K562 (cell line): ENCODE data around the gene MAGI2. TPM values are rescaled to one million over a fixed set of nuclear protein-coding genes. Genes with fewer than 3 reads are reported as not detected.

Experiments used
- ATAC-seq: fragments of 200-7000 bp; cut with Tn5 transposase; 3 replicates; pipeline ENCODE4 v1.9.1; 2020; ENCODE audit warnings: moderate library complexity
- BruUV-seq: library from RNA; stranded (reverse); fragments of 400-500 nt; replicated peaks from 2 replicates; lab custom pipeline; 2021; lab: Mats Ljungman, UMichigan
- CTCF ChIA-PET: fragments of 300-600 bp; formaldehyde crosslinking; extraction: SDS; loops from one replicate; lab custom pipeline; 2021; ENCODE audit warnings: low intra/inter-chr PET ratio; lab: Yijun Ruan, JAX
- POLR2A ChIA-PET: fragments of 300-600, 350-650 bp; sonication (Branson Sonifier 250); formaldehyde crosslinking; extraction: SDS; loops from one replicate; lab custom pipeline; 2021; ENCODE audit warnings: antibody characterized with exemption, inconsistent platforms; lab: Yijun Ruan, JAX
- DNase-seq, 4 experiments: peaks; one replicate each; pipeline versions ENCODE4 v3.0.0 to v3.0.0-alpha.2; 2011 to 2018; ENCODE audit warnings: low spot score in 3 of 4, mixed read lengths in 3 of 4; ENCODE audit errors: extremely low read depth in 1 of 4
- FAIRE-seq: peaks from 2 replicates; lab custom pipeline; 2011; peaks lifted over from hg19 to GRCh38; lab: Jason Lieb, UNC
- H2AFZ ChIP-seq: 2 replicates; pipeline ENCODE4 v1.6.0; 2011; ENCODE audit warnings: low read depth, low read length, control low read depth, inconsistent platforms
- H3K27ac ChIP-seq: fragments of 200-600 bp; 3 replicates; pipeline ENCODE4 v1.8.0; 2011; ENCODE audit warnings: low read depth, mild to moderate bottlenecking, control low read depth, inconsistent platforms, low read length, moderate library complexity, mixed read lengths; ENCODE audit errors: extremely low read depth
- H3K27me3 ChIP-seq, 2 experiments: fragments of 300-600 bp in 1 of 2; 2 replicates in 1 of 2; 3 replicates in 1 of 2; pipeline versions ENCODE4 v1.6.0 to v1.8.0; 2011; ENCODE audit warnings: inconsistent platforms in 2 of 2, low read length in 2 of 2, mild to moderate bottlenecking in 1 of 2, mixed read lengths in 1 of 2, moderate library complexity in 1 of 2; ENCODE audit not compliant: control insufficient read depth in 2 of 2, insufficient read depth in 2 of 2
- H3K36me3 ChIP-seq: fragments of 300-600 bp; 3 replicates; pipeline ENCODE4 v1.8.0; 2011; ENCODE audit warnings: mild to moderate bottlenecking, low read length, inconsistent platforms; ENCODE audit not compliant: control insufficient read depth, insufficient read depth
- H3K4me1 ChIP-seq, 2 experiments: fragments of 200-600 bp in 1 of 2; replicated peaks in 1 of 2; 2 replicates in 1 of 2; 3 replicates in 1 of 2; pipeline versions ENCODE4 v1.5.1 to v1.8.0; 2011; ENCODE audit warnings: inconsistent platforms in 2 of 2, low read length in 2 of 2, mild to moderate bottlenecking in 1 of 2, mixed read lengths in 1 of 2, moderate library complexity in 1 of 2; ENCODE audit not compliant: control insufficient read depth in 2 of 2, insufficient read depth in 2 of 2
- H3K4me2 ChIP-seq: 2 replicates; pipeline ENCODE4 v1.6.1; 2011; ENCODE audit warnings: low read length, control low read depth, inconsistent platforms, mixed read lengths; ENCODE audit not compliant: insufficient read depth
- H3K4me3 ChIP-seq: fragments of 200-600 bp; sonication (generic), shearing (Covaris generic); 2 replicates; pipeline ENCODE4 v1.5.1; 2016; ENCODE audit warnings: control low read depth, inconsistent platforms
- H3K79me2 ChIP-seq: fragments of 200-600 bp; 3 replicates; pipeline ENCODE4 v1.8.0; 2011; ENCODE audit warnings: low read length, inconsistent platforms; ENCODE audit not compliant: control insufficient read depth, insufficient read depth
- H3K9ac ChIP-seq, 2 experiments: 2 replicates each; pipeline versions ENCODE4 v1.6.0 to v1.6.1; 2011; ENCODE audit warnings: low read depth in 2 of 2, low read length in 2 of 2, control low read depth in 1 of 2, inconsistent platforms in 1 of 2, mild to moderate bottlenecking in 1 of 2, mixed read lengths in 1 of 2; ENCODE audit not compliant: insufficient read depth in 1 of 2
- H3K9me1 ChIP-seq: one replicate; pipeline ENCODE4 v1.6.0; 2011; ENCODE audit warnings: inconsistent platforms, mild to moderate bottlenecking, low read length, moderate library complexity; ENCODE audit not compliant: control insufficient read depth, insufficient read depth
- H3K9me3 ChIP-seq: replicated peaks from 2 replicates; pipeline ENCODE4 v1.5.1; 2011; ENCODE audit warnings: low read depth, low read length, inconsistent platforms; ENCODE audit not compliant: control insufficient read depth, insufficient read depth
- H4K20me1 ChIP-seq: replicated peaks from 2 replicates; pipeline ENCODE4 v1.6.1; 2011; ENCODE audit warnings: low read length, inconsistent platforms, mixed read lengths; ENCODE audit not compliant: control insufficient read depth, insufficient read depth
- C11orf30 ChIP-seq: fragments of 450-650 bp; IDR thresholded peaks from 2 replicates; pipeline ENCODE4 v1.6.1; 2016; ENCODE audit warnings: low read depth, mild to moderate bottlenecking
- MITF ChIP-seq: IDR thresholded peaks from 2 replicates; pipeline ENCODE4 v1.6.1; 2014; ENCODE audit warnings: antibody characterized with exemption
- MTF1 ChIP-seq: fragments of 250-450 bp; sonication (Bioruptor Pico); IDR thresholded peaks from 2 replicates; pipeline ENCODE4 v1.9.0; 2021; ENCODE audit warnings: moderate library complexity, mild to moderate bottlenecking, inconsistent platforms, borderline replicate concordance
- PHF20 ChIP-seq: fragments of 450-650 bp; IDR thresholded peaks from 2 replicates; pipeline ENCODE4 v1.6.1; 2018; ENCODE audit not compliant: partially characterized antibody
- PTBP1 ChIP-seq: fragments of 200-400 bp; formaldehyde crosslinking; IDR thresholded peaks from 2 replicates; pipeline ENCODE4 v1.6.1; 2017; ENCODE audit warnings: low read depth, low read length
- RBM39 ChIP-seq: fragments of 200-400 bp; formaldehyde crosslinking; optimal IDR thresholded peaks from 2 replicates; pipeline ENCODE3; 2018; ENCODE audit warnings: low read depth, low read length
- REST ChIP-seq, 2 experiments: fragments of 450-650 bp; formaldehyde crosslinking in 1 of 2; IDR thresholded peaks; 2 replicates each; pipeline versions ENCODE4 v1.4.0 to v1.6.1; 2014 to 2020; ENCODE audit warnings: mild to moderate bottlenecking in 2 of 2, borderline replicate concordance in 1 of 2, low read depth in 1 of 2
- ZSCAN29 ChIP-seq: fragments of 450-650 bp; IDR thresholded peaks from 2 replicates; pipeline ENCODE4 v1.6.1; 2017
- WGBS: fragments of 100-300 bp; shearing (Covaris generic); methylation state at CpG from one replicate; pipeline ENCODE4 v1.1.6; 2016; ENCODE audit warnings: low coverage, mixed read lengths; ENCODE audit not compliant: insufficient coverage; ENCODE audit errors: missing lambda C conversion rate; 5-methylcytosine and 5-hydroxymethylcytosine counted together
- in situ Hi-C: fragments of 300-500 bp; cut with MboI; formaldehyde crosslinking; loops from 4 replicates; pipeline ENCODE4 v1.15.0; 2018; ENCODE audit warnings: inconsistent platforms, mixed read lengths
- intact Hi-C: fragments of 100-400 bp; cut with micrococcal nuclease; formaldehyde crosslinking; loops from 2 replicates; pipeline ENCODE4 v1.14.2; 2022
- polyA plus RNA-seq, 8 experiments: library from polyadenylated mRNA; depleted of rRNA in 4 of 8; stranded (reverse) in 5 of 8; unstranded in 3 of 8; fragments of >200 nt; fragmentation: Nextera tagmentation in 2 of 8; fragmentation: Illumina TruSeq in 1 of 8; extraction: Ambion mirVana in 2 of 8; extraction: Trizol in 1 of 8; gene quantifications; 2 replicates each; pipeline versions ENCODE4 v1.2.1 to v1.2.3, GENCODE V29; 2011 to 2014; ENCODE audit warnings: inconsistent platforms in 1 of 8, missing spikeins in 1 of 8
- total RNA-seq, 7 experiments: library from RNA; depleted of rRNA in 6 of 7; stranded (reverse); fragments of >200 nt in 6 of 7; fragmentation: Illumina TruSeq in 2 of 7; extraction: Trizol in 2 of 7; gene quantifications; 2 replicates each; pipeline versions ENCODE4 v1.2.1 to v1.2.3, GENCODE V29; 2011 to 2021; ENCODE audit warnings: low replicate concordance in 1 of 7

Gene MAGI2
- total and polyA plus RNA-seq, 9 of the 15 experiments (the other 6 are each of a cell fraction or from before 2014, with no cell fraction given) = 0.27 to 1.4 (median 0.70) TPM

- Histone ChIP-seq H3K27me3 (no peaks in the 10 kb centered on the region), H3K27ac (no peak overlapping the region), H3K4me2 (no peak overlapping the region), H3K9me3 (no peaks in the 10 kb centered on the region; the same call in none of the 2 replicates), H4K20me1 (no peaks in the 10 kb centered on the region), H3K9ac (no peak overlapping the region), H3K4me1 (no peaks in the 10 kb centered on the region), H2AFZ (no peak overlapping the region), H3K4me3 (no peak overlapping the region), H3K79me2 (no peaks in the 10 kb centered on the region), H3K9me1 (no peaks in the 10 kb centered on the region), H3K36me3 (no peaks in the 10 kb centered on the region)
- intact Hi-C loops (no loop called here), in situ Hi-C loops (no loop called here)
- TF ChIP-seq PHF20 = no peak
- TF ChIP-seq ZSCAN29 = no peak
- TF ChIP-seq REST (IDR thresholded peaks at IDR 0.05; ENCODE audit: borderline replicate concordance) = no peak
- TF ChIP-seq REST (CRISPR knock-in tag; IDR thresholded peaks at IDR 0.05; ENCODE audit: low read depth) = no peak
- no peak for TF ChIP-seq PTBP1
- TF ChIP-seq C11orf30 = no peak
- no peak for TF ChIP-seq MTF1 (CRISPR knock-in tag)
- TF ChIP-seq MITF = no peak
- TF ChIP-seq RBM39 = no peak
- CTCF ChIA-PET = no interaction called here
- BruUV-seq = no TSS peak
- WGBS = 0% methylated on average over 3 of the region's 3 CpGs
- DNase-seq (no peak), FAIRE-seq (no peak), ATAC-seq (no peak)
- POLR2A ChIA-PET = no interaction called here
Measured at GRCh38 chr7:79258826-79259225, 194.6 kb downstream of the MAGI2 start.
